BJ (cell line): ENCODE measurements around the gene NELL1. TPM values are rescaled to one million over a fixed set of nuclear protein-coding genes. Genes with fewer than 3 reads are reported as not detected.

ENCODE experiments used
- CTCF ChIA-PET: fragments of 350-600 bp; formaldehyde crosslinking; extraction: SDS; loops from one replicate; lab custom pipeline; 2021; ENCODE audit warnings: antibody characterized with exemption, inconsistent platforms; lab: Yijun Ruan, JAX
- POLR2A ChIA-PET: fragments of 300-600 bp; sonication (Branson Sonifier 250); formaldehyde crosslinking; extraction: SDS; loops from one replicate; lab custom pipeline; 2021; ENCODE audit warnings: antibody characterized with exemption; lab: Charles Lee
- DNase-seq: peaks from one replicate; pipeline ENCODE4 v3.0.0-alpha.2; 2011; ENCODE audit warnings: low read depth
- H3K27me3 ChIP-seq: 2 replicates; pipeline ENCODE4 v1.6.0; 2011; ENCODE audit warnings: low read length; ENCODE audit not compliant: control insufficient read depth, insufficient read depth
- H3K36me3 ChIP-seq: 2 replicates; pipeline ENCODE4 v1.5.1; 2011; ENCODE audit warnings: low read length; ENCODE audit not compliant: control insufficient read depth, insufficient read depth
- H3K4me3 ChIP-seq: 2 replicates; pipeline ENCODE4 v1.5.1; 2011; ENCODE audit warnings: low read depth, mild to moderate bottlenecking, control low read depth, low read length
- CTCF ChIP-seq: IDR thresholded peaks from 2 replicates; pipeline ENCODE4 v1.5.1; 2011; ENCODE audit warnings: low read depth, mild to moderate bottlenecking, control low read depth, inconsistent platforms, low read length, moderate library complexity; ENCODE audit not compliant: insufficient read depth
- polyA plus RNA-seq: library from polyadenylated mRNA; depleted of rRNA; stranded (reverse); fragments of >200 nt; gene quantifications from 2 replicates; pipeline ENCODE4 v1.2.3, GENCODE V29; 2011

NELL1 gene
- polyA plus RNA-seq, 1 experiment, result not detected

GRCh38 chr11:20869123-20869522 lies 199.7 kb downstream of the NELL1 start:
- no peak for TF ChIP-seq CTCF
- ChIA-PET POLR2A (no interaction called here), CTCF (no interaction called here)
- Histone ChIP-seq H3K27me3 (no peaks in the 10 kb centered on the region), H3K4me3 (no peak overlapping the region), H3K36me3 (no peaks in the 10 kb centered on the region)
- DNase-seq, result no peak

- CTCF ChIA-PET, result no interaction called here
- no peak for DNase-seq
- no peaks in the 10 kb centered on the region for H3K36me3 ChIP-seq
- H3K27me3 ChIP-seq, result no peaks in the 10 kb centered on the region
- POLR2A ChIA-PET, result no interaction called here
- TF ChIP-seq CTCF, result no peak
- H3K4me3 ChIP-seq, result no peak overlapping the region
Measured at GRCh38 chr11:20873054-20873453, 203.7 kb downstream of the NELL1 start.

DNA sequence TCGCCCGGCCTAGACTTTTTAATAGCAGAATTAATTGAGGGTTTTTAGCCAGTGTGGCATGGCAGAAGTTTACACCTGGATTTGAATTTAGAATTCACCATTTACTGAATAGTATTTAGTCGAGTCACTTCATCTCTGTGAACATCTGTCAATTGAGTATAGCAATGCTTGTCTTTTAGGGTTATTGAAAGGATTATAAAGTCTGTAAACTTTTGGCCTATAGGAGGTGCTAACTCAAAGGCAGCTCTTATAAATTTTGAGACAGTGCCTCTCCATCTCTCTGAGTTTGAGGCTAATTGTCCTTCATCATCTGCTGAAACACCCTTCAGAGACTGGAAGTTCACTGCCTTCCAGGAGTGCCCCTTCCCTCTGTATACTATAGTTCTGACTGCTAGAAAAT lies 205.0 kb downstream of the NELL1 start:
- Histone ChIP-seq H3K27me3 (no peaks in the 10 kb centered on the region), H3K4me3 (no peak overlapping the region), H3K36me3 (no peaks in the 10 kb centered on the region)
- DNase-seq, result no peak
- ChIA-PET CTCF (no interaction called here), POLR2A (no interaction called here)
- TF ChIP-seq CTCF, result no peak

DNA sequence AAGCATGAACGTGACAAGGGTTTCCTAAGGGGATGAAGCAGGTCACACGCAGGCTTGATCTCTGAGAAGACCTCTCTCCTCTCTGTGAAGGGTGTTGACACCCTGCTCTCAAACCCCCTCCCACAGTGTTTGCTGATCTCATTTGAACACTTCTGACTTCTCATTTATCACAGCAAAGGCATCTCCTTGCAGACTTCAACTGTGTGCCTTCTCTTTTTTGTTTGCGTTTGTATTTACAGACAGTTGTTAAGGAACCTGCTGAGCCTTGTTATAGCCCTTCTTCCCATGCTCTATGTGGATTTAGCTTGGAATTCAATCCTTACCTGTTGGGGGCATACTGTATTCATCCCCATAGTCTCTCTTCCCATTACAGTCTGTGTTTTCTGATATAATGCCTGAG lies 206.5 kb downstream of the NELL1 start:
- H3K4me3 ChIP-seq, result no peak overlapping the region

DNA sequence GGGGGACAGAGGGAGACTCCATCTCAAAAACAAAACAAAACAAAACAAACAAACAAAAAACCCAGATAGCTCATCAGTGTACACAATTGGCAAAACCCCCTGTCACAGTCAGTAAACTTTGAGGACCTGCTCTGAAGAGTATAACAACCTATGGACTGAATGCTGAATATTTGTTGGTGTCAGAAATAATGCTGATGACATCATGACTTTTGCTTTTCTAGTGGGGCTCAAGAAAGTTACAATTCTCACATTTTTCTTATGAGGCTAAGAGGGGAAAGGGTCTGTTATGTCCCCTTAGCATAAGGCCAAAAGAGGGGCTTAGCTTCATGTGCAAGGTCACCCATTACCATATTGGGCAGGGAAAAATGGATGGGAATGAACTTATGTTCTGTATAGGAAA lies 207.4 kb downstream of the NELL1 start:
- H3K36me3 ChIP-seq, result no peaks in the 10 kb centered on the region
- no peak for TF ChIP-seq CTCF
- H3K4me3 ChIP-seq, result no peak overlapping the region
- ChIA-PET CTCF (no interaction called here), POLR2A (no interaction called here)
- H3K27me3 ChIP-seq, result no peaks in the 10 kb centered on the region
- no peak for DNase-seq

More for the DNA sequence above, 206.5 kb downstream of the NELL1 start:
- ChIA-PET CTCF (no interaction called here), POLR2A (no interaction called here)
- H3K27me3 ChIP-seq, result no peaks in the 10 kb centered on the region
- no peak for DNase-seq
- TF ChIP-seq CTCF, result no peak
- H3K36me3 ChIP-seq, result no peaks in the 10 kb centered on the region
